NK-92 (cell line): ENCODE results near the gene ETV4.

Experiments used
- DNase-seq: peaks from one replicate; lab custom pipeline; 2025; ENCODE audit not compliant: unreplicated experiment; lab: John Stamatoyannopoulos, UW

Gene ETV4

DNA sequence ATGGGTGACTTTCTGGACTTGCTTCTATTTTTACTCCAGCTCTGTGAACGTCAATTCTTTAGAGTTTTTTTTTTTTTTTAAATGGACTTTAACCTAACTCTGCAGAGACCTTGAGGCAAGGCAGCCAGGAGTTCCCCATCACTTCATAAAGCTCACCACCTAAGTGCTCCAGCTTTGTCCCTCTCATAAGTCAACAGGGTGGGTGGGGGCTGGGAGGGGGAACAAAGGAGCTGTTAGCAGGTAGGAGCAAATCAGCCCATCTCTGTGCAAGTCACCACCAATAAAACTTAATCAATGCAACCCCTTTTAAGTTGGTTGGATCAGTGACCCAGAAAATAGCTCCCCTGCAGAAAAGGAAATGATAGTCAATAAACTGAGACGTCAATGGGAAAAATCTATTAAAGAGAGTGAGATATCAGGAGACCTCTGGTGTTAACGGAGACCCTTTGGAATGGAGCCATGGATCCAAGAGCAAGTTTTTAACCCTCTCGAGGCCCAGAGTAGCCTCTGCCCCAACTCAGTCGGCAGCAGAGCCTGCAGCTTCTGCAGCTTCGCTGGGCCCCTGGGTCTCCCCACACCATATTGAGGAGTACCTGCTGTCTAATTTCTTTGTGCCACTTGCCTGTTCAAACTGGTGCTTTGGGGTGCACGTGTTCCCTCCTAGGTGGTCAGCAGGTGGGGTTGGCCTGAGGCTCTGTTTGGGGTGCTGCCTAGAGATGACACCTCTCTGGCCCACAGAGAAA lies 27.6 kb upstream of the ETV4 start:
- DNase-seq = no peak

- no peak for DNase-seq
These were observed 26.3 kb upstream of the ETV4 start for GRCh38 chr17:43572368-43572980.

DNA sequence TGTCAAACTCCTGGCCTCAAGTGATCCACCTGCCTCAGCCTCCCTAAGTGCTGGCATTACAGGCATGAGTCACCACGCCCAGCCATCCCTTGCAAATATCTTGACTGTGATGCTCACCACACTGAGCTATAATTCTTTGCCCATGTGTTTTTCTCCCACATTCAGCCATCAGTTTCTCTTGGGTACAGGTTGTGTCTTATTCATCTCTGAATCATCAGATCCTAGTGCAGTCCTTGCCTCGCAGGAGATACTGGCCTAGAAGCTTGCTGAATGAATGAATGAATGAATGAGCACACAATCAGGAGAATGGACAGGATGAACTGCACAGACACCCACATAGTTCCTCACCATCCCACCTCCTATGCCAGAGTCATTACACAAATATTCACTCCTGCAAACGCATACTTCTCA lies 24.4 kb upstream of the ETV4 start:
- no peak for DNase-seq

- no peak for DNase-seq
These were observed 22.5 kb upstream of the ETV4 start for GRCh38 chr17:43568506-43569082.

DNA sequence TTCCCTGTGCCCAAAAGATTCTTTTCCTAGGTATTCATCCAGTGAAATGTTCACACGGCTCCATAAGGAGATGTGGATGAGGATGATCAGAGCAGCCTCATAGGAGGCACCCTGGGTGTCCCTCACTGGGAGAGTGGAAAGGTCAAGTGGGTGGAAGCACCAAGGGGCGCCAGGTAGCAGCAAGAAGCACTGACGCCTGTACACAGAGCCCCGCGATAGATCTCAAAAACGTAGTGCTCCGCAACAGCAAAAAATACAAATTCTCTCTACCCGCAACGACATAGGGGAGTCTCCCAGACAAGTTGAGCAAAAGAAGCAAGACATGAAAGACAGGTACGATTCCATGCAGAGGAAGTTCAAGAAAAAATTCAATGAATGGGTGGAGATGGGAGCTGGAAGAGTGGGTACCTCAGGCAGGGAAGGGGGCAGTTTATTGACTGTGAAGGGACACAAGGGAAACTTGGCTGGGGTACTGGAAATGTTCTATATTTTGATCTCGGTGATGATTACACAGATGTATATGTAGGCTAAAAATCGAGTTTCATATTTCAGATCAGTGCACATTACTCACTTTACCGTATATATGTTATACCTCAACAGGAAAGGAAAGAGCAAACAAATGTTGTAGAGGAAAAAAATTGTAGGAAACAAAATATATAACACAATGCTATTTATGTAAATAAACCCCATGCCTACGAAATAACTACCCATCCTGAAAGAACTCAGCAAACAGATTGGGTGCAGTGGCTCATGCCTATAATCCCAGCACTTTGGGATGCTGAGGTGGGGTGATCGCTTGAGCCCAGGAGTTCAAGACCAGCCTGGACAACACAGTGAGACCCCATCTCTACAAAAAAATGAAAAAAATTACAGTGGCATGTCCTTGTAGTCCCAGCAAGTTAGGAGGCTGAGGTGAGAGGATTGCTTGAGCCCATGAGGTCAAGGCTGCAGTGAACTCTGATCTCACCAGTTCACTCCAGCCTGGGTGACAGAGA lies 17.8 kb upstream of the ETV4 start:
- DNase-seq = no peak

GRCh38 chr17:43562679-43563599 lies 16.8 kb upstream of the ETV4 start:
- no peak for DNase-seq

- DNase-seq = no peak
These were observed 14.6 kb upstream of the ETV4 start for GRCh38 chr17:43560461-43561427.

DNA sequence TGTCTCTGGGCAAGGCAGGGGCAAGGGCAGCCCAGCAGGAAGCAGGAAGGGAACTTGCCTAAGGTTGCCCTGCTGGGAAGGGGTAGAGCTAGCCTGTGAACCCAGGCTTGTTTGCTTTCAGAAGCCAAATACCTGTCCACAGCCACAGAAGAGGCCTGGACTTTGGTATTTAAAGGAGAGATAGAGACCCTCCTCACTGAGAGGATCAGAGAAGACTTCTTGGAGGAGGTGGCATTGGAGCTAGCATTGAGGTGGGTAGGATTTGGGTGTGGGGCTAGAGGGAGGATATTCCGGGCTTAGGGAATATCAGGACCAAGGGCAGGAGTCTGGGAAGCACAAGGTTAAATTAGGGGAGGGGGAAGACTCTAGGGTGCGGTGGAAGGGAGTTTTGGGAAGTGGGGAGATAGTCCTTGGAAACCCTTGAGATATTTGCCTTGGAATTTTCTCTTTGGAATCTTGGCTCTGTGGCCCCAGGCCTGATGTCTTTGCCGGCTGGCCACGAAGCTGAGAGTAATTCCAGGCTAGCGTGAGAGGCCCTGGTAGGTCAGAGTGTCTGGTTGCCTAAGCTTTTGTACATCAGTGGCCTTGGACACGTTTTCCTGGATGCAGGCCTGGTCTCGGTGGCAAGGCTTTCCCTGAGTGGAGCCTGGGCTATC lies 13.1 kb upstream of the ETV4 start:
- DNase-seq = no peak

DNA sequence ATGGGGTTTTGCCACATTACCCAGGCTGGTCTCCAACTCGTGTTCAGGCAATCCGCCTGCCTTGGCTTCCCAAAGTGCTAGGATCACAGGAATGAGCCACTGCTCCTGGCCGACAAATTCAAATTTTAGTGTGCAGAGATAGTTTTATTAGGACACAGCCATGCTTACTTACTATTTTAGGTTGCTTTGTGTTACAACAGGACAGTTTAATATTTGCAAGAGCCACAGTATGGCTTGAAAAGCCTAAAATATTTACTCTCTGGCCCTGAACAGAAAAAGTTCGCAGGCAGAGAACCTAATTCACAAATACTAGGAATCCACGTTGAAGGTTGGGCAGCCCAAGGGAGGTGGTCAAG lies 12.6 kb upstream of the ETV4 start:
- DNase-seq = no peak

GRCh38 chr17:43556292-43556691 lies 10.2 kb upstream of the ETV4 start:
- DNase-seq = no peak

GRCh38 chr17:43554857-43555256 lies 8.7 kb upstream of the ETV4 start:
- no peak for DNase-seq

DNA sequence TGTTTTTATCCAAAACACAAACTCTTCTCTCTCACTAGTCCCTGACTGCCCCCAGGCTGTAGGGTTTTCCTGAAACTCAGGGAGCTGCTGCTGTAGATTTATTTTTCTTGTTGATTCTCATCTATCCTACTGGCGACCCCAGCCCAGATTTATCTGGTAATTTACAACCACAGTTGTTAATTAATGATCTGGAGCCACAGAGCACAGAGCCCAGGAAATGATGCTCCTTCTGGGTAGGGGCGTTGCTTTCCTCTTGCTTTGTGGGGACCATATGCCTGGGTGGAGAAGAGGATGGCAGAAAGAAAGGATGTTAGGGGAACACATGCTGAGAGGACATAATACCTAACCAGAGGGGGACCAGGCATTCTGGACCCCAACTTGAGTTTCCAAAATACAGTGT lies 7.4 kb upstream of the ETV4 start:
- DNase-seq = no peak

GRCh38 chr17:43552229-43552837 lies 6.2 kb upstream of the ETV4 start:
- no peak for DNase-seq

GRCh38 chr17:43550754-43551153 lies 4.6 kb upstream of the ETV4 start:
- no peak for DNase-seq

- DNase-seq = no peak
These were observed 3.4 kb upstream of the ETV4 start for GRCh38 chr17:43549496-43549895.

DNA sequence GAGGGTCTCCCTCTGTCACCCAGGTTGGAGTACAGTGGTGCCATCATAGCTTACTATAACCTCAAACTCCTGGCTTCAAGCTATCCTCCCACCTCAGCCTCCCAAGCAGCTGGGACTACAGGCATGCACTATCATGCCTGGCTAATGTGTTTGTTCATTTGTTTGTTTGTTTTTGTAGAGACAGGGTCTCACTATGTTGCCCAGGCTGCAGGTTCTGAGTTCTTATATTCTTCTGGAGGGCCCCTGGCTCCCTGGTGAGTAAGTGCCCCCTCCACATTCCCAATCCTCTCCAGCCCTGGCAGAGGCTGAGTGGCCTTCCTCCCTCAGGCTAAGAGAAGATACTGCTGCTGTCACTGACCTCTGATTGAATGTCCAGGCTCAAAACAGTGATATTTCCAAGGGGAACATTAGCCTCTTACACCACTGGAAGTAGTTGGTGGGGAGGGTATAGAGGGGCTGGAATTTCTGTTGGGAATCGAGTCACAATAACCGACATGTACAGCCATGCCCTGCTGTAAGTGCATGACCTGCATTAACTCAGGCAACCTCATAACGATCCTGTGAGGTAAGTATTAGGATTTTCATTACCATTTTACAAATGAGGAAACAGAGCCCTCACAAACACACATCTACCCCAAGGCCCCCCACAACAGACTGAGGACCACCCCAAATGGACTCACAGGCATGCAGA lies 2.7 kb upstream of the ETV4 start:
- no peak for DNase-seq

DNA sequence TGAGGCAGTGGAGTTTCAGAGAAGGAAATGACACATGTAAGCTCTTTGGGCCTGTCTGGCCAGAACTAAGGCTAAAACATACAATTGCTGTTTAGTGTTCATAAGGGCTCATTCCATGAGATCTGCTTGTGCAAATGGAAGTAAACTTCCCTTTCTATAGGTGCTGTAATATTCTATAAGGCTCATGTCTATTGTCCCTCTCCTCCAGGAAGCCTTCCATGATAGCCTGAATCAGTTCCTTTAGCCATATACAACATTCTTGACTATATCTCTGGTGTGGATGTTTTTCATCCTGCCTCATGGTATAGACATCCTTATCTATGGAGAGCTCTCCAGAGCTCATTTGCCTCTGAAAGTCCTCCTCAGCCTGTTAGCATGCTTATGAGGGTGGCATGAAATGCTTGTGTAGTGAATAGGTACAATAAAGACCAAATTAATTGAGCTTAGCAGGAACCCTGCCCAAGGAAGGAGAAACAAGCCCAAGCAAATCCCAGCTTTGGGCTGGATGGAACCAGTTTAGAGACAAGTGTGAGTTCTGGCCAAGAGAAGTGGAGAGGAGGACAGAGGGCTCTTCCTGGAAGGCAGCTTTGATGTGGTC lies 1.6 kb upstream of the ETV4 start:
- no peak for DNase-seq
